Measurements from ENCODE around the gene PPP1R3F.
"Not testable (repeated sequence)": the region's sequence is repeated elsewhere in the genome, so short reads cannot be mapped to it uniquely, and the experiment has no call there.

Gene PPP1R3F

GRCh38 chrX:49276207-49276606 lies 6.6 kb downstream of the PPP1R3F start:
- DNase-seq = no peak

GRCh38 chrX:49276671-49277534 lies 7.3 kb downstream of the PPP1R3F start:
- DNase-seq = no peak

- no peak for DNase-seq
Observed at GRCh38 chrX:49277535-49277830, 7.9 kb downstream of the PPP1R3F start.

- no peak for DNase-seq
Observed at GRCh38 chrX:49278081-49278480, 8.5 kb downstream of the PPP1R3F start.

- peak in 1 of 3 experiments; percentile 17 for DNase-seq
Observed at GRCh38 chrX:49282647-49283011, 13.0 kb downstream of the PPP1R3F start.

- DNase-seq = no peak
Observed at GRCh38 chrX:49284212-49284611, 14.6 kb downstream of the PPP1R3F start.

- DNase-seq = no peak
Observed at GRCh38 chrX:49286136-49286535, 16.5 kb downstream of the PPP1R3F start.

GRCh38 chrX:49286581-49286980 lies 17.0 kb downstream of the PPP1R3F start:
- DNase-seq = no peak

GRCh38 chrX:49287665-49288064 lies 18.1 kb downstream of the PPP1R3F start:
- no peak for DNase-seq

- DNase-seq = no peak
Observed at GRCh38 chrX:49290215-49290614, 20.6 kb downstream of the PPP1R3F start.

- peak; percentile 2 to 61 (median 32) for DNase-seq
Observed at GRCh38 chrX:49291615-49292337, 22.2 kb downstream of the PPP1R3F start.

- DNase-seq = no peak
Observed at GRCh38 chrX:49292400-49293362, 23.1 kb downstream of the PPP1R3F start.

- not testable (repeated sequence) for DNase-seq
Observed at GRCh38 chrX:49299293-49299692, 29.7 kb downstream of the PPP1R3F start.

GRCh38 chrX:49300703-49301102 lies 31.1 kb downstream of the PPP1R3F start:
- no peak for DNase-seq

- DNase-seq = no peak
Observed at GRCh38 chrX:49303346-49303745, 33.8 kb downstream of the PPP1R3F start, which contains the start of gene GAGE10. TSS of gene GAGE10 (plus strand) at chrX:49303646. CDS start at chrX:49304860, 1,214 bp downstream.

- DNase-seq = not testable (repeated sequence)
Observed at GRCh38 chrX:49307775-49308174, 38.2 kb downstream of the PPP1R3F start.

GRCh38 chrX:49308604-49309269 lies 39.1 kb downstream of the PPP1R3F start:
- DNase-seq = no peak

GRCh38 chrX:49309401-49309981 lies 39.9 kb downstream of the PPP1R3F start:
- no peak for DNase-seq

GRCh38 chrX:49310371-49310770 lies 40.8 kb downstream of the PPP1R3F start:
- no peak for DNase-seq

- no peak for DNase-seq
Observed at GRCh38 chrX:49312176-49312575, 42.6 kb downstream of the PPP1R3F start.

GRCh38 chrX:49316085-49316484 lies 46.5 kb downstream of the PPP1R3F start:
- no peak for DNase-seq

GRCh38 chrX:49321737-49322136 lies 52.1 kb downstream of the PPP1R3F start, which contains the start of gene GAGE12J:
TSS of gene GAGE12J (plus strand) at chrX:49322037. CDS start at chrX:49323194, 1,157 bp downstream.
- not testable (repeated sequence) for DNase-seq

All from NCI-H1417 (cell line).